B cell (primary cell): ENCODE results near the gene GZMB.

Experiments
- CTCF ChIP-seq: fragments of 200-600 bp; IDR thresholded peaks from one replicate; pipeline ENCODE4 v1.8.0; 2022; ENCODE audit warnings: antibody characterized with exemption, mild to moderate bottlenecking
- EZH2 ChIP-seq: IDR thresholded peaks from 2 replicates; pipeline ENCODE4 v1.6.1; 2012; ENCODE audit warnings: borderline replicate concordance, low read depth, mild to moderate bottlenecking, moderate library complexity, low read length; ENCODE audit not compliant: insufficient read depth, poor library complexity, severe bottlenecking

- TF ChIP-seq EZH2 (no peak), CTCF (no peak)
These were observed 1.7 kb downstream of the GZMB start for GRCh38 chr14:24632336-24632735.
